Prostate gland (tissue), 2 donors: ENCODE data around the gene GNS. TPM values are rescaled to one million over a fixed set of nuclear protein-coding genes. Genes with fewer than 3 reads are reported as not detected.

Experiments used
- DNase-seq: peaks from one replicate; pipeline ENCODE4 v3.0.0-alpha.2; 2019; ENCODE audit warnings: low spot score
- H3K27ac ChIP-seq, 2 donors: fragments of 200-600 bp; sonication (generic); 2 replicates each; pipeline ENCODE4 v1.5.1; 2017 to 2019
- H3K27me3 ChIP-seq: fragments of 200-600 bp; sonication (generic); replicated peaks from 2 replicates; pipeline ENCODE4 v1.5.1; 2019; ENCODE audit not compliant: insufficient read depth
- H3K36me3 ChIP-seq, 2 donors: fragments of 200-600 bp; sonication (generic); 1 replicate in 1 of 2; 2 replicates in 1 of 2; pipeline versions ENCODE4 v1.5.1 to v1.8.1; 2017 to 2019
- H3K4me1 ChIP-seq: fragments of 200-600 bp; sonication (generic); replicated peaks from 2 replicates; pipeline ENCODE4 v1.5.1; 2019
- H3K4me3 ChIP-seq, 2 donors: fragments of 200-600 bp; sonication (generic); 2 replicates each; pipeline ENCODE4 v1.5.1; 2017 to 2019
- H3K9me3 ChIP-seq: fragments of 200-600 bp; sonication (generic); 2 replicates; pipeline ENCODE4 v1.5.1; 2017
- POLR2A ChIP-seq: fragments of 450-650 bp; IDR thresholded peaks from one replicate; pipeline ENCODE4 v1.6.1; 2016; ENCODE audit warnings: antibody characterized with exemption, mild to moderate bottlenecking
- POLR2AphosphoS5 ChIP-seq: sonication (generic); formaldehyde crosslinking; IDR thresholded peaks from one replicate; pipeline ENCODE4 v1.6.1; 2017; ENCODE audit warnings: antibody characterized with exemption
- WGBS: methylation state at CpG from one replicate; pipeline ENCODE4 v1.1.5; 2018; 5-methylcytosine and 5-hydroxymethylcytosine counted together
- intact Hi-C: fragments of 100-400 bp; cut with DNase I; formaldehyde crosslinking; loops from one replicate; pipeline ENCODE4 v1.14.2; 2022
- total RNA-seq, 2 donors: library from RNA; depleted of rRNA; stranded (reverse); fragments of >200 nt; gene quantifications; one replicate each; pipeline ENCODE4 v1.1.0, GENCODE V29; 2016
- TF ChIP-seq, protein P1 (sequence below), 4 experiments: fragments of 200-600 bp in 2 of 4; fragments of 450-650 bp in 2 of 4; sonication (generic) in 2 of 4; IDR thresholded peaks; 1 replicate in 3 of 4; 2 replicates in 1 of 4; pipeline ENCODE4 v1.5.1; 2016 to 2019; ENCODE audit warnings: antibody characterized with exemption in 4 of 4, mild to moderate bottlenecking in 2 of 4, moderate library complexity in 2 of 4

Gene GNS
- total RNA-seq, 2 donors from 2014 or later = 77.7 to 98.7 TPM

GRCh38 chr12:64675795-64676194, 83.4 kb downstream of the GNS start:
- peaks cover 5% of the 10 kb centered on the region for H3K4me1 ChIP-seq
- DNase-seq = no peak
- H3K4me3 ChIP-seq = no peak overlapping the region
- intact Hi-C loops = no loop called here
- peak overlapping the region; percentile 18 to 22 for H3K27ac ChIP-seq
- no peaks in the 10 kb centered on the region for H3K9me3 ChIP-seq
- no peak for TF ChIP-seq POLR2A
- WGBS = 74% methylated on average over 3 of the region's 3 CpGs
- H3K27me3 ChIP-seq = no peaks in the 10 kb centered on the region
- no peaks in the 10 kb centered on the region for H3K36me3 ChIP-seq

DNA sequence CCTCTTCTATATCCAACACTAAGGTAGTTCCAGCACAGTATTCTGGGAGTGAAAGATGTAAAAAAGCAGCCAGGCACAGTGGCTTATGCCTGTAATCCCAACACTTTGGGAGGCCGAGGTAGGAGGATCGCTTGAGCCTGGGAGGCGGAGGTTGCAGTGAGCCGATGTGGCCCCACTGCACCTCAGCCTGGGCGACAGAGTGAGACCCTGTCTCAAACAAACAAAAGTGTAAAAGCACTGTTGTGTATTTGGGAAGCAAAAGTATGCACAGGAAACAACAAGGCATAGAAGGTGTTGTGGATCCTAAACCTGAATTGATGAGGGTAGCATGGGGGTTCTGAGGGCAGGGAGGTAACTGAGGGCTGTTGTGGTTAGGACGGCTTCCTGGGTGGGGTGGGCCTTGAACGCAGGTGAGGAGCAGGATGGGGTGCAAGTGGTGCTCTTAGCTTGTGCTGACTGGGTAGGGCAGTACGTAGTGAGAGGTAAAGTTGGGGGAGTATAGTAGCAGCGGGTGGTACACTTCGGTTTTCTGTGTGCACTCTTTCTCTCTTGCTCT, 84.8 kb downstream of the GNS start:
- H3K36me3 ChIP-seq = no peaks in the 10 kb centered on the region
- intact Hi-C loops = loop anchor here (5.0 kb wide), 1 partner anchor 62 kb away; the partner anchor contains the start of gene RASSF3
- H3K27me3 ChIP-seq = no peaks in the 10 kb centered on the region
- 90% methylated on average over 10 of the region's 10 CpGs for WGBS
- H3K4me3 ChIP-seq = no peak overlapping the region
- no peaks in the 10 kb centered on the region for H3K9me3 ChIP-seq
- peak overlapping the region in 1 of 2 donors; percentile 30 for H3K27ac ChIP-seq
- H3K4me1 ChIP-seq = peaks cover 5% of the 10 kb centered on the region
- DNase-seq = no peak
- TF ChIP-seq, protein P1, sequence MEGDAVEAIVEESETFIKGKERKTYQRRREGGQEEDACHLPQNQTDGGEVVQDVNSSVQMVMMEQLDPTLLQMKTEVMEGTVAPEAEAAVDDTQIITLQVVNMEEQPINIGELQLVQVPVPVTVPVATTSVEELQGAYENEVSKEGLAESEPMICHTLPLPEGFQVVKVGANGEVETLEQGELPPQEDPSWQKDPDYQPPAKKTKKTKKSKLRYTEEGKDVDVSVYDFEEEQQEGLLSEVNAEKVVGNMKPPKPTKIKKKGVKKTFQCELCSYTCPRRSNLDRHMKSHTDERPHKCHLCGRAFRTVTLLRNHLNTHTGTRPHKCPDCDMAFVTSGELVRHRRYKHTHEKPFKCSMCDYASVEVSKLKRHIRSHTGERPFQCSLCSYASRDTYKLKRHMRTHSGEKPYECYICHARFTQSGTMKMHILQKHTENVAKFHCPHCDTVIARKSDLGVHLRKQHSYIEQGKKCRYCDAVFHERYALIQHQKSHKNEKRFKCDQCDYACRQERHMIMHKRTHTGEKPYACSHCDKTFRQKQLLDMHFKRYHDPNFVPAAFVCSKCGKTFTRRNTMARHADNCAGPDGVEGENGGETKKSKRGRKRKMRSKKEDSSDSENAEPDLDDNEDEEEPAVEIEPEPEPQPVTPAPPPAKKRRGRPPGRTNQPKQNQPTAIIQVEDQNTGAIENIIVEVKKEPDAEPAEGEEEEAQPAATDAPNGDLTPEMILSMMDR (IDR thresholded peaks at IDR 0.05) = no peak
- no peak for TF ChIP-seq POLR2AphosphoS5
- TF ChIP-seq POLR2A = no peak

DNA sequence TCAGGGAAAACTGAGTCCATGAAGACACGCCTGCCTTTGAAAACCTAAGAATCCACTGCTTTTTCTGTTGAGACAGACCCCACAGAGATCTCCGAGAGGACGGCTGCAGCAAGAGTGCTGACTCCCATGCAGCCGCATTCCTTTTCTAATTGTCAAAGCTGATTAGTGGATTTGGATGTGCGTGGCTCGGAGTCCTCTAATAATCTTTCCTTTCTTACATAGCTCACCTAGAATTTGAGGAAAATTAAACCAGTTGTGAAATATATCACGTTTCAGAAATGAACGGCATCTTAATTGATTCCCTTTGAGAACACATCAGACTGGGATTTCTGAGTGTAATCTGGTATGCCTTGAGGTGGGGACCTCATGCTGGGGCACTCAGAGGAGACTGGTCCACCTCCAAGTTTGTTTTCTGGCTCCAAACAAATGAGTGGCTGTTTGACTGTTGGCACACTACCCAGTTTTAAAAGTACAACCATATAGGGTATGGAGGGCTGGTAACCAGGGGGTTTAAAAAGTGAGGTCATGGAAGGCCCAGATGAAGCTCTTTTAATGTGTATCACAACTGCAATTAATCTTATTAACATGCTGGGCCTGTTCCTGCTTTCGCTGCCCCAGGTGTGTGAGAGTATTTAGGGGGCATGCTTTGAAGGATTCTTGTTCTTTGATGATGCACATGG, 85.6 kb downstream of the GNS start:
- no peak overlapping the region for H3K4me3 ChIP-seq
- TF ChIP-seq POLR2A (no peak), POLR2AphosphoS5 (no peak)
- TF ChIP-seq, protein P1 (IDR thresholded peaks at IDR 0.05) = no peak
- DNase-seq = no peak
- H3K36me3 ChIP-seq = no peaks in the 10 kb centered on the region
- intact Hi-C loops = loop anchor here (5.0 kb wide), 1 partner anchor 61 kb away; the partner anchor contains the start of gene RASSF3
- WGBS = 65% methylated on average over 9 of the region's 9 CpGs
- H3K27me3 ChIP-seq = no peaks in the 10 kb centered on the region
- H3K4me1 ChIP-seq = peaks cover 5% of the 10 kb centered on the region
- no peaks in the 10 kb centered on the region for H3K9me3 ChIP-seq
- peak overlapping the region in 1 of 2 donors; percentile 9 for H3K27ac ChIP-seq

GRCh38 chr12:64672925-64673409, 86.2 kb downstream of the GNS start:
- WGBS = 32% methylated on average over 8 of the region's 8 CpGs
- no peak overlapping the region for H3K4me3 ChIP-seq
- no peaks in the 10 kb centered on the region for H3K27me3 ChIP-seq
- peak overlapping the region in 1 of 2 donors; percentile 30 for H3K27ac ChIP-seq
- H3K9me3 ChIP-seq = no peaks in the 10 kb centered on the region
- H3K36me3 ChIP-seq = no peaks in the 10 kb centered on the region
- intact Hi-C loops = loop anchor here (5.0 kb wide), 1 partner anchor 61 kb away; the partner anchor contains the start of gene RASSF3
- TF ChIP-seq, protein P1 (IDR thresholded peaks at IDR 0.05) = no peak
- no peak for TF ChIP-seq POLR2AphosphoS5
- no peak for TF ChIP-seq POLR2A
- no peak for DNase-seq
- peaks cover 5% of the 10 kb centered on the region for H3K4me1 ChIP-seq

DNA sequence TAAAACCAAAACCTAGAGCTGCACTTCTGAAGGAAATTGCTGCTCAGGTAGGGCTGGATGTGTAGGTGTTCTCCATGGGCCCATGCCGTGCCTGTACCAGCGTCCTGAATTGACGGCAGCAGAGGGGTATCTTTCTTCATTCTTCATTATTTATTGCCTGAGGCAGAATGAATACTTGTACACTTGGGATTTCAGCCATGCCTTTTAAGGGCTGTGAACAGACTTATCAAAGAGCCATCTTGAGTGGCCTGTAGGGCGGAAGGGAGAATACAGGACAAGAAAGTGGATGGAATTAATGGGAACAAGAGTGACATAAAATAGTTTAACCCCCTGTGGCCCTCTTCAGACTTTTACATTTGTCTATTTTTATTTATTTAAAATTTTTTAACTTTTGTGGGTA, 87.5 kb downstream of the GNS start:
- DNase-seq = no peak
- intact Hi-C loops = loop anchor here (5.0 kb wide), 1 partner anchor 59 kb away; the partner anchor contains the start of gene RASSF3
- H3K36me3 ChIP-seq = no peaks in the 10 kb centered on the region
- H3K27ac ChIP-seq = peak overlapping the region; percentile 14 to 48
- no peak overlapping the region for H3K4me3 ChIP-seq
- TF ChIP-seq POLR2AphosphoS5 (no peak), POLR2A (no peak)
- TF ChIP-seq, protein P1 (IDR thresholded peaks at IDR 0.05) = no peak
- no peaks in the 10 kb centered on the region for H3K27me3 ChIP-seq
- no peaks in the 10 kb centered on the region for H3K9me3 ChIP-seq
- peaks cover 5% of the 10 kb centered on the region for H3K4me1 ChIP-seq
- WGBS = 43% methylated on average over 4 of the region's 4 CpGs
